Thoracic aorta (tissue), 2 donors: ENCODE measurements around the gene POU2F3. TPM values are rescaled to one million over a fixed set of nuclear protein-coding genes. Genes with fewer than 3 reads are reported as not detected.

Experiments used
- ATAC-seq: fragments of 150-250 bp; one replicate; pipeline ENCODE4 v1.8.0; 2017; ENCODE audit warnings: low read depth; ENCODE audit not compliant: insufficient number of reproducible peaks, low FRiP score
- DNase-seq: peaks from one replicate; pipeline ENCODE4 v3.0.0-alpha.2; 2020; ENCODE audit warnings: low spot score
- H3K27ac ChIP-seq, 2 donors: fragments of 200-600 bp; sonication (generic); 1 replicate in 1 of 2; 2 replicates in 1 of 2; pipeline ENCODE4 v1.5.1; 2016; ENCODE audit warnings: mild to moderate bottlenecking in 2 of 2, moderate library complexity in 2 of 2
- H3K27me3 ChIP-seq: fragments of 200-600 bp; sonication (generic); replicated peaks from 2 replicates; pipeline ENCODE4 v1.6.0; 2016; ENCODE audit warnings: mild to moderate bottlenecking; ENCODE audit not compliant: insufficient read depth
- H3K36me3 ChIP-seq: fragments of 200-600 bp; sonication (generic); one replicate; pipeline ENCODE4 v1.5.1; 2016
- H3K4me1 ChIP-seq, 2 donors: fragments of 200-600 bp; sonication (generic); 1 replicate in 1 of 2; 2 replicates in 1 of 2; pipeline versions ENCODE4 v1.5.1 to v1.6.0; 2016; ENCODE audit warnings: low read depth in 2 of 2, mild to moderate bottlenecking in 1 of 2; ENCODE audit not compliant: control insufficient read depth in 1 of 2
- H3K4me3 ChIP-seq: fragments of 200-600 bp; sonication (generic); 2 replicates; pipeline ENCODE4 v1.5.1; 2016; ENCODE audit warnings: mild to moderate bottlenecking
- H3K9me3 ChIP-seq: fragments of 200-600 bp; sonication (generic); 2 replicates; pipeline ENCODE4 v1.5.1; 2016
- CTCF ChIP-seq: fragments of 200-600 bp; sonication (generic); IDR thresholded peaks from one replicate; pipeline ENCODE4 v1.5.1; 2019; ENCODE audit warnings: antibody characterized with exemption
- total RNA-seq, 2 donors: library from RNA; depleted of rRNA; stranded (reverse); fragments of >200 nt; gene quantifications; one replicate each; pipeline versions ENCODE4 v1.1.0 to v1.2.3, GENCODE V29; 2016

Gene POU2F3
- total RNA-seq, 2 donors from 2014 or later: not detected

GRCh38 chr11:120294096-120294495, 54.2 kb downstream of the POU2F3 start:
- no peak for ATAC-seq
- DNase-seq: no peak
- TF ChIP-seq CTCF: no peak
- Histone ChIP-seq H3K36me3 (no peaks in the 10 kb centered on the region), H3K27ac (no peak overlapping the region), H3K9me3 (no peaks in the 10 kb centered on the region), H3K4me1 (no peaks in the 10 kb centered on the region), H3K4me3 (no peak overlapping the region), H3K27me3 (no peaks in the 10 kb centered on the region)

GRCh38 chr11:120295099-120295498, 55.2 kb downstream of the POU2F3 start:
- no peaks in the 10 kb centered on the region for H3K27me3 ChIP-seq
- TF ChIP-seq CTCF: no peak
- no peaks in the 10 kb centered on the region for H3K9me3 ChIP-seq
- no peak overlapping the region for H3K4me3 ChIP-seq
- no peaks in the 10 kb centered on the region for H3K36me3 ChIP-seq
- DNase-seq (no peak), ATAC-seq (no peak)
- peaks cover 0 to under 1% of the 10 kb centered on the region in 2 donors for H3K4me1 ChIP-seq
- H3K27ac ChIP-seq: no peak overlapping the region

GRCh38 chr11:120296554-120296953, 56.6 kb downstream of the POU2F3 start:
- Histone ChIP-seq H3K9me3 (no peaks in the 10 kb centered on the region), H3K27ac (no peak overlapping the region), H3K4me3 (no peak overlapping the region), H3K36me3 (no peaks in the 10 kb centered on the region), H3K27me3 (no peaks in the 10 kb centered on the region), H3K4me1 (peaks cover 0 to 8% of the 10 kb centered on the region in 2 donors)
- DNase-seq (no peak), ATAC-seq (no peak)
- no peak for TF ChIP-seq CTCF

GRCh38 chr11:120298461-120298860, 58.5 kb downstream of the POU2F3 start:
- no peak for ATAC-seq
- no peak for DNase-seq
- Histone ChIP-seq H3K27me3 (no peaks in the 10 kb centered on the region), H3K27ac (no peak overlapping the region), H3K9me3 (no peaks in the 10 kb centered on the region), H3K4me1 (peaks cover 0 to 8% of the 10 kb centered on the region in 2 donors), H3K36me3 (no peaks in the 10 kb centered on the region), H3K4me3 (no peak overlapping the region)
- TF ChIP-seq CTCF: no peak

GRCh38 chr11:120302001-120302805, 62.3 kb downstream of the POU2F3 start:
- H3K9me3 ChIP-seq: no peaks in the 10 kb centered on the region
- no peak for ATAC-seq
- H3K27me3 ChIP-seq: no peaks in the 10 kb centered on the region
- peaks cover 0 to 15% of the 10 kb centered on the region in 2 donors for H3K4me1 ChIP-seq
- no peak overlapping the region for H3K4me3 ChIP-seq
- no peak for TF ChIP-seq CTCF
- no peak overlapping the region for H3K27ac ChIP-seq
- no peak for DNase-seq
- no peaks in the 10 kb centered on the region for H3K36me3 ChIP-seq
